Caco-2 (cell line): ENCODE measurements around the gene PNPLA1. TPM values are rescaled to one million over a fixed set of nuclear protein-coding genes. Genes with fewer than 3 reads are reported as not detected.

Experiments
- BruUV-seq: library from RNA; stranded (reverse); fragments of 400-500 nt; replicated peaks from 2 replicates; lab custom pipeline; 2021; lab: Mats Ljungman, UMichigan
- CTCF ChIA-PET: fragments of 300-600 bp; sonication (Branson Sonifier 250); formaldehyde crosslinking; loops from one replicate; lab custom pipeline; 2022; ENCODE audit warnings: antibody characterized with exemption; lab: Charles Lee
- POLR2A ChIA-PET: fragments of 300-600 bp; sonication (Branson Sonifier 250); formaldehyde crosslinking; loops from one replicate; lab custom pipeline; 2022; ENCODE audit warnings: antibody characterized with exemption; lab: Charles Lee
- DNase-seq, 2 experiments: peaks; one replicate each; pipeline versions ENCODE4 v3.0.0 to v3.0.0-alpha.2; 2020 to 2022
- H3K27me3 ChIP-seq: replicated peaks from 2 replicates; pipeline ENCODE4 v1.6.0; 2011; ENCODE audit warnings: low read length; ENCODE audit not compliant: control insufficient read depth, insufficient read depth
- H3K36me3 ChIP-seq: 2 replicates; pipeline ENCODE4 v1.5.1; 2011; ENCODE audit warnings: low read length; ENCODE audit not compliant: control insufficient read depth, insufficient read depth
- H3K4me1 ChIP-seq: fragments of 250-450 bp; sonication (Bioruptor Pico); 2 replicates; pipeline ENCODE4 v1.5.1; 2020; ENCODE audit warnings: mild to moderate bottlenecking
- H3K4me3 ChIP-seq: 2 replicates; pipeline ENCODE4 v1.5.1; 2011; ENCODE audit warnings: low read depth, mild to moderate bottlenecking, control low read depth, low read length
- H3K9me3 ChIP-seq: fragments of 250-450 bp; sonication (Bioruptor Pico); 2 replicates; pipeline ENCODE4 v1.5.1; 2020; ENCODE audit warnings: mild to moderate bottlenecking, moderate library complexity
- H3K27ac Mint-ChIP-seq: one replicate; pipeline ENCODE4 v1.8.0; 2022; ENCODE audit warnings: mixed read lengths; ENCODE audit not compliant: unreplicated experiment
- H3K27me3 Mint-ChIP-seq: one replicate; pipeline ENCODE4 v1.8.0; 2022; ENCODE audit warnings: mixed read lengths; ENCODE audit not compliant: insufficient read depth, unreplicated experiment
- H3K36me3 Mint-ChIP-seq: one replicate; pipeline ENCODE4 v1.8.0; 2022; ENCODE audit warnings: mild to moderate bottlenecking, mixed read lengths; ENCODE audit not compliant: insufficient read depth, unreplicated experiment
- H3K4me1 Mint-ChIP-seq: one replicate; pipeline ENCODE4 v1.8.0; 2022; ENCODE audit warnings: low read depth, mixed read lengths; ENCODE audit not compliant: unreplicated experiment
- H3K4me3 Mint-ChIP-seq: one replicate; pipeline ENCODE4 v1.8.0; 2022; ENCODE audit warnings: mild to moderate bottlenecking, moderate library complexity, mixed read lengths; ENCODE audit not compliant: unreplicated experiment
- H3K9me3 Mint-ChIP-seq: one replicate; pipeline ENCODE4 v1.8.0; 2022; ENCODE audit warnings: mixed read lengths; ENCODE audit not compliant: unreplicated experiment
- CTCF ChIP-seq, 2 experiments: fragments of 200-600 bp in 1 of 2; IDR thresholded peaks; 1 replicate in 1 of 2; 2 replicates in 1 of 2; pipeline versions ENCODE4 v1.5.1 to v1.8.0; 2011 to 2022; ENCODE audit warnings: antibody characterized with exemption in 1 of 2, control low read depth in 1 of 2, inconsistent platforms in 1 of 2, low read depth in 1 of 2, low read length in 1 of 2, mild to moderate bottlenecking in 1 of 2, moderate library complexity in 1 of 2; ENCODE audit not compliant: insufficient read depth in 1 of 2, severe bottlenecking in 1 of 2, unreplicated experiment in 1 of 2
- intact Hi-C: fragments of 100-400 bp; cut with micrococcal nuclease; formaldehyde crosslinking; loops from one replicate; pipeline ENCODE4 v1.10.0; 2022; ENCODE audit not compliant: unreplicated experiment
- total RNA-seq: library from RNA; stranded (reverse); gene quantifications from 2 replicates; pipeline ENCODE4 v1.2.3, GENCODE V29; 2022

Gene PNPLA1
- total RNA-seq, 1 experiment from 2014 or later = 0.25 TPM

DNA sequence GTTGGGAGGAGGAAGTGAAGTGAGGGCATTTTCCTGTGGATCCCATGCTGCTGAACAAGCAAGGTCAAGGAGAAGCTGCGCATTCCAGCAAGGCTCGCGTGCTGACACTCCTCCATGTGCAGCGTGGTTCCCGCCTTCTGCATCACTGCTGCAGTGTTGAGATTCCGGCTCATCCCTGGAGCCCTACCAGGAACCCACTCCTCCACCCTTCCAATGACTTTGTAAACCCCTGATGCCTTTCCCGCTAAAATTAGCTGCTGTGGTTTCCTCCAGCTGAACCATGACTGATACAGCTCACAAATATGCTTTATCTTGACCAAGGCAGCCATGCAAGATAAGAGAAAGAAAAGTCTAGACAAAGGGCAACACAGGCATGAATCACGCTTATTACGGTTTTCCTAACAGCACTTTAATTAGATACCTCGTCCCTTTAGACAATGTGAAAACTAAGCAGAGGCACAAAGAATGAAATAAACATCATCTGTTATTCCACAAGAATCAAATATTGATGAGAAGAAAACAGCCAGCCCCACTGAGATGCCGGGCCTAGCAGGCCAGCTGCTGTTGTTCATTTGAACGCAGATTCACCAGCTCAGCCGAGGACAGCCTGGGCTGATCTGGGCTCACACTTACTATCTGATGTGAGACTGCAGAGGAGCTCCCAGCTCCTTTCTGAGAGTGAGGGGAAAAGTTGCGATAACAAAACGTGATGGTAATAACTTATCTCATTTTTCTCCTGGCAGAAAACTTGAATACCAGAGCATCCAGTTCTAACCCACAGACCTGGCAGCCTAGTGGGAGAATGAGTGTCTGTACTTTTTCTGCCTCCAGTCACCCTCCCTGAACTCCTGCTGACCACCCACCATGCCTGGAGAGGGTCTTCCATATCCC, 81.1 kb downstream of the PNPLA1 start:
- H3K27me3 Mint-ChIP-seq = no peaks in the 10 kb centered on the region
- no peak for TF ChIP-seq CTCF (IDR thresholded peaks at IDR 0.05; ENCODE audit: insufficient read depth in 1 of 2, low read depth in 1 of 2, low read length in 1 of 2, severe bottlenecking in 1 of 2, unreplicated experiment in 1 of 2)
- POLR2A ChIA-PET = interaction anchor here (1.3 kb wide), 1 partner anchor 16 kb away, joined by 3 read pairs; no protein-coding TSS in a partner anchor
- Histone ChIP-seq H3K27me3 (no peaks in the 10 kb centered on the region), H3K36me3 (no peaks in the 10 kb centered on the region), H3K4me1 (peaks cover 20% of the 10 kb centered on the region), H3K4me3 (no peak overlapping the region), H3K9me3 (no peaks in the 10 kb centered on the region; the same call in 1 of the 2 replicates)
- no TSS peak for BruUV-seq
- no peaks in the 10 kb centered on the region for H3K36me3 Mint-ChIP-seq
- H3K27ac Mint-ChIP-seq = no peak overlapping the region
- H3K4me1 Mint-ChIP-seq = peaks cover 19% of the 10 kb centered on the region
- intact Hi-C loops = no loop called here
- H3K4me3 Mint-ChIP-seq = no peak overlapping the region
- peak in 1 of 2 experiments; percentile 12 for DNase-seq
- no peaks in the 10 kb centered on the region for H3K9me3 Mint-ChIP-seq
- CTCF ChIA-PET = interaction anchor here (0.8 to 1.8 kb wide), 3 partner anchors 10 to 49 kb away, joined by 4 to 14 read pairs (median 6); no protein-coding TSS in a partner anchor

GRCh38 chr6:36352477-36353157, 82.8 kb downstream of the PNPLA1 start:
- Histone ChIP-seq H3K36me3 (no peaks in the 10 kb centered on the region), H3K4me1 (peaks cover 16% of the 10 kb centered on the region), H3K9me3 (no peaks in the 10 kb centered on the region; the same call in 1 of the 2 replicates), H3K4me3 (no peak overlapping the region), H3K27me3 (no peaks in the 10 kb centered on the region)
- TF ChIP-seq CTCF (IDR thresholded peaks at IDR 0.05; ENCODE audit: insufficient read depth in 1 of 2, low read depth in 1 of 2, low read length in 1 of 2, severe bottlenecking in 1 of 2, unreplicated experiment in 1 of 2) = no peak
- ChIA-PET CTCF (interaction anchor here (1.8 kb wide), 1 partner anchor 17 kb away, joined by 6 read pairs; no protein-coding TSS in a partner anchor), POLR2A (no interaction called here)
- no peaks in the 10 kb centered on the region for H3K9me3 Mint-ChIP-seq
- peaks cover 19% of the 10 kb centered on the region for H3K4me1 Mint-ChIP-seq
- H3K27ac Mint-ChIP-seq = no peak overlapping the region
- DNase-seq = no peak
- intact Hi-C loops = no loop called here
- BruUV-seq = no TSS peak
- no peak overlapping the region for H3K4me3 Mint-ChIP-seq
- H3K36me3 Mint-ChIP-seq = no peaks in the 10 kb centered on the region
- H3K27me3 Mint-ChIP-seq = no peaks in the 10 kb centered on the region

- no peaks in the 10 kb centered on the region for H3K27me3 ChIP-seq
- Mint-ChIP-seq H3K4me3 (no peak overlapping the region), H3K4me1 (peaks cover 19% of the 10 kb centered on the region), H3K9me3 (no peaks in the 10 kb centered on the region), H3K27ac (no peak overlapping the region), H3K36me3 (no peaks in the 10 kb centered on the region), H3K27me3 (no peaks in the 10 kb centered on the region)
- TF ChIP-seq CTCF (IDR thresholded peaks at IDR 0.05; ENCODE audit: insufficient read depth in 1 of 2, low read depth in 1 of 2, low read length in 1 of 2, severe bottlenecking in 1 of 2, unreplicated experiment in 1 of 2) = no peak
- CTCF ChIA-PET = no interaction called here
- H3K9me3 ChIP-seq = no peaks in the 10 kb centered on the region; the same call in 1 of the 2 replicates
- intact Hi-C loops = no loop called here
- no peak overlapping the region for H3K4me3 ChIP-seq
- DNase-seq = no peak
- POLR2A ChIA-PET = no interaction called here
- no TSS peak for BruUV-seq
- H3K4me1 ChIP-seq = peaks cover 19% of the 10 kb centered on the region
- H3K36me3 ChIP-seq = no peaks in the 10 kb centered on the region
These were observed 83.6 kb downstream of the PNPLA1 start for GRCh38 chr6:36353411-36353915.
